H1 (cell line): ENCODE results near the gene GJB6. TPM values are rescaled to one million over a fixed set of nuclear protein-coding genes. Genes with fewer than 3 reads are reported as not detected.
A peak's percentile ranks its signal among the peaks of the same experiment; 100 is the strongest.

ENCODE experiments used
- CTCF ChIA-PET: fragments of 300-600 bp; sonication (Branson Sonifier 250); formaldehyde crosslinking; loops from one replicate; lab custom pipeline; 2021; ENCODE audit not compliant: partially characterized antibody; lab: Charles Lee
- POLR2A ChIA-PET: fragments of 300-600 bp; sonication (Branson Sonifier 250); formaldehyde crosslinking; loops from one replicate; lab custom pipeline; 2021; ENCODE audit warnings: inconsistent platforms; ENCODE audit not compliant: partially characterized antibody; lab: Charles Lee
- DNase-seq, 2 experiments: peaks; one replicate each; pipeline versions ENCODE4 v3.0.0 to v3.0.0-alpha.2; 2010 to 2022; ENCODE audit warnings: low spot score in 2 of 2, low read depth in 1 of 2, mixed read lengths in 1 of 2
- FAIRE-seq: peaks from 2 replicates; lab custom pipeline; 2011; peaks lifted over from hg19 to GRCh38; lab: Jason Lieb, UNC
- H2AFZ ChIP-seq: 2 replicates; pipeline ENCODE4 v1.8.1; 2012; ENCODE audit warnings: low read length, inconsistent platforms
- H2AK5ac ChIP-seq: 2 replicates; pipeline ENCODE4 v1.6.1; 2013; ENCODE audit warnings: low read depth, low read length
- H2BK120ac ChIP-seq: replicated peaks from 2 replicates; pipeline ENCODE3; 2013; ENCODE audit warnings: low read depth, low read length, inconsistent platforms
- H2BK12ac ChIP-seq: 2 replicates; pipeline ENCODE4 v1.6.1; 2013; ENCODE audit warnings: low read depth, low read length
- H2BK15ac ChIP-seq: 2 replicates; pipeline ENCODE4 v1.6.1; 2013; ENCODE audit warnings: low read length
- H2BK20ac ChIP-seq: 2 replicates; pipeline ENCODE4 v1.6.1; 2013; ENCODE audit warnings: low read length
- H2BK5ac ChIP-seq: 2 replicates; pipeline ENCODE4 v1.6.1; 2013; ENCODE audit warnings: low read depth, low read length
- H3K14ac ChIP-seq: 2 replicates; pipeline ENCODE4 v1.6.1; 2013; ENCODE audit warnings: inconsistent platforms; ENCODE audit not compliant: insufficient read length
- H3K18ac ChIP-seq: 2 replicates; pipeline ENCODE4 v1.6.1; 2013; ENCODE audit warnings: low read length; ENCODE audit errors: extremely low read depth
- H3K23ac ChIP-seq: 2 replicates; pipeline ENCODE4 v1.6.1; 2013; ENCODE audit warnings: inconsistent platforms; ENCODE audit not compliant: insufficient read length
- H3K23me2 ChIP-seq: 2 replicates; pipeline ENCODE4 v1.6.1; 2013; ENCODE audit warnings: low read depth, low read length
- H3K27ac ChIP-seq: 2 replicates; pipeline ENCODE4 v1.6.1; 2011; ENCODE audit warnings: low read depth, low read length, inconsistent platforms
- H3K27me3 ChIP-seq, 4 experiments: replicated peaks in 1 of 4; 1 replicate in 1 of 4; 2 replicates in 3 of 4; pipeline versions ENCODE4 v1.6.1 to v1.8.1; 2011 to 2013; ENCODE audit warnings: low read length in 3 of 4, mild to moderate bottlenecking in 3 of 4, inconsistent platforms in 2 of 4, mixed read lengths in 2 of 4, moderate library complexity in 1 of 4; ENCODE audit not compliant: control insufficient read depth in 3 of 4, insufficient read depth in 3 of 4; ENCODE audit errors: extremely low read depth in 1 of 4
- H3K36me3 ChIP-seq, 4 experiments: 2 replicates each; pipeline versions ENCODE4 v1.6.1 to v1.8.1; 2011 to 2013; ENCODE audit warnings: mild to moderate bottlenecking in 4 of 4, low read length in 3 of 4, moderate library complexity in 2 of 4, control low read depth in 1 of 4, inconsistent platforms in 1 of 4; ENCODE audit not compliant: insufficient read depth in 4 of 4, control insufficient read depth in 2 of 4
- H3K4ac ChIP-seq: replicated peaks from 2 replicates; pipeline ENCODE3; 2013; ENCODE audit warnings: low read length, low read depth, mixed read lengths, inconsistent platforms; ENCODE audit not compliant: insufficient read length
- H3K4me1 ChIP-seq, 4 experiments: replicated peaks in 1 of 4; 1 replicate in 1 of 4; 2 replicates in 3 of 4; pipeline versions ENCODE4 v1.6.1 to v1.8.1; 2011 to 2013; ENCODE audit warnings: low read length in 3 of 4, inconsistent platforms in 2 of 4, mixed read lengths in 1 of 4; ENCODE audit not compliant: insufficient read depth in 4 of 4, control insufficient read depth in 3 of 4
- H3K4me2 ChIP-seq, 2 experiments: 2 replicates each; pipeline versions ENCODE4 v1.6.1 to v1.8.1; 2011 to 2013; ENCODE audit warnings: low read depth in 2 of 2, low read length in 2 of 2, control low read depth in 1 of 2, inconsistent platforms in 1 of 2, mild to moderate bottlenecking in 1 of 2; ENCODE audit not compliant: insufficient read depth in 1 of 2
- H3K4me3 ChIP-seq, 4 experiments: fragments of 200-600, 300-600 bp in 1 of 4; sonication (generic), shearing (Covaris generic), sonication (Bioruptor Twin) in 1 of 4; 2 replicates each; pipeline versions ENCODE4 v1.5.1 to v1.8.1; 2011 to 2016; ENCODE audit warnings: low read length in 4 of 4, low read depth in 3 of 4, control low read depth in 2 of 4, inconsistent platforms in 2 of 4, mild to moderate bottlenecking in 2 of 4, mixed read lengths in 1 of 4, moderate library complexity in 1 of 4; ENCODE audit not compliant: insufficient read depth in 2 of 4; ENCODE audit errors: extremely low read depth in 1 of 4
- H3K56ac ChIP-seq: replicated peaks from 2 replicates; pipeline ENCODE3; 2013; ENCODE audit warnings: low read depth, mild to moderate bottlenecking, mixed read lengths, low read length, inconsistent platforms; ENCODE audit not compliant: insufficient read length
- H3K79me1 ChIP-seq: 2 replicates; pipeline ENCODE4 v1.6.1; 2013; ENCODE audit warnings: low read depth, low read length, control low read depth
- H3K79me2 ChIP-seq, 2 experiments: 2 replicates each; pipeline versions ENCODE4 v1.6.1 to v1.8.1; 2012 to 2013; ENCODE audit warnings: low read length in 2 of 2, mild to moderate bottlenecking in 2 of 2, inconsistent platforms in 1 of 2; ENCODE audit not compliant: insufficient read depth in 2 of 2, control insufficient read depth in 1 of 2
- H3K9ac ChIP-seq, 4 experiments: replicated peaks in 1 of 4; 1 replicate in 1 of 4; 2 replicates in 3 of 4; pipeline versions ENCODE4 v1.6.1 to v1.8.1; 2011 to 2013; ENCODE audit warnings: low read depth in 3 of 4, low read length in 3 of 4, control low read depth in 2 of 4, mild to moderate bottlenecking in 2 of 4, moderate library complexity in 2 of 4, inconsistent platforms in 1 of 4; ENCODE audit errors: extremely low read depth in 1 of 4
- H3K9me3 ChIP-seq, 2 experiments: 2 replicates each; pipeline versions ENCODE4 v1.6.1 to v1.8.1; 2012 to 2013; ENCODE audit warnings: mild to moderate bottlenecking in 2 of 2, moderate library complexity in 2 of 2, control low read depth in 1 of 2, inconsistent platforms in 1 of 2, low read depth in 1 of 2, low read length in 1 of 2, mixed read lengths in 1 of 2; ENCODE audit not compliant: insufficient read depth in 2 of 2
- H4K20me1 ChIP-seq, 2 experiments: replicated peaks in 1 of 2; 2 replicates each; pipeline versions ENCODE3 to v1.8.1; 2011 to 2013; ENCODE audit warnings: inconsistent platforms in 2 of 2, low read length in 2 of 2, mild to moderate bottlenecking in 1 of 2; ENCODE audit not compliant: insufficient read depth in 2 of 2, control insufficient read depth in 1 of 2
- H4K5ac ChIP-seq: 2 replicates; pipeline ENCODE4 v1.6.1; 2013; ENCODE audit warnings: low read length, low read depth, mixed read lengths, inconsistent platforms; ENCODE audit not compliant: insufficient read length
- H4K8ac ChIP-seq: 2 replicates; pipeline ENCODE4 v1.8.0; 2013; ENCODE audit warnings: mild to moderate bottlenecking, moderate library complexity, low read length, inconsistent platforms; ENCODE audit not compliant: insufficient read depth; ENCODE audit errors: extremely low read depth
- H4K91ac ChIP-seq: replicated peaks from 2 replicates; pipeline ENCODE3; 2013; ENCODE audit warnings: low read length, mixed read lengths, inconsistent platforms; ENCODE audit not compliant: insufficient read length
- CREB1 ChIP-seq: IDR thresholded peaks from 2 replicates; pipeline ENCODE4 v1.6.1; 2012; ENCODE audit warnings: inconsistent platforms
- POU5F1 ChIP-seq: IDR thresholded peaks from 2 replicates; pipeline ENCODE4 v1.6.1; 2011; ENCODE audit warnings: low read depth, mild to moderate bottlenecking, low read length, moderate library complexity
- RAD21 ChIP-seq, 2 experiments: IDR thresholded peaks in 1 of 2; conservative IDR thresholded peaks in 1 of 2; 2 replicates each; pipeline ENCODE4 v1.6.1; 2011; ENCODE audit warnings: low read depth in 2 of 2, low read length in 2 of 2, improper control_type of control experiment in 1 of 2, inconsistent platforms in 1 of 2, mild to moderate bottlenecking in 1 of 2, moderate library complexity in 1 of 2
- SRF ChIP-seq: IDR thresholded peaks from 2 replicates; pipeline ENCODE4 v1.6.1; 2011; ENCODE audit warnings: mild to moderate bottlenecking, low read depth, low read length, moderate library complexity
- WGBS, 2 experiments: shearing (Covaris generic) in 1 of 2; methylation state at CpG; one replicate each; pipeline versions ENCODE4 v1.1.6 to v1.1.7; 2013 to 2015; ENCODE audit warnings: low lambda C conversion rate in 2 of 2, mixed read lengths in 2 of 2, inconsistent platforms in 1 of 2, low coverage in 1 of 2, missing lambda C conversion rate in 1 of 2; ENCODE audit not compliant: insufficient replicate concordance in 2 of 2, insufficient coverage in 1 of 2, insufficient read length in 1 of 2; ENCODE audit errors: extremely low coverage in 1 of 2, missing lambda C conversion rate in 1 of 2; 5-methylcytosine and 5-hydroxymethylcytosine counted together
- polyA plus RNA-seq, 7 experiments: library from polyadenylated mRNA; depleted of rRNA in 3 of 7; stranded (reverse) in 5 of 7; unstranded in 2 of 7; fragments of >200 nt in 5 of 7; fragments of 200-250 nt in 2 of 7; gene quantifications; 1 replicate in 5 of 7; 2 replicates in 1 of 7; 4 replicates in 1 of 7; pipeline versions ENCODE4 v1.2.1 to v1.2.3, GENCODE V29; 2011 to 2013; ENCODE audit warnings: missing spikeins in 2 of 7, mixed read lengths in 2 of 7
- total RNA-seq: library from RNA; stranded (reverse); fragmentation: NEBNext Ultra II Directional; extraction: Animal tissue kit (Norgen Biotek cat#: 25700); gene quantifications from 2 replicates; pipeline ENCODE4 v1.2.1, GENCODE V29; 2021
- TF ChIP-seq, protein P1 (sequence below): IDR thresholded peaks from 2 replicates; pipeline ENCODE4 v1.6.1; 2012; ENCODE audit warnings: inconsistent platforms
- TF ChIP-seq, protein P2 (sequence below), 3 experiments: IDR thresholded peaks; 1 replicate in 2 of 3; 2 replicates in 1 of 3; pipeline versions ENCODE4 v1.5.1 to v1.6.1; 2011; ENCODE audit warnings: low read length in 3 of 3, mild to moderate bottlenecking in 3 of 3, inconsistent platforms in 2 of 3, low read depth in 1 of 3, moderate library complexity in 1 of 3; ENCODE audit not compliant: insufficient read depth in 1 of 3; ENCODE audit errors: control extremely low read depth in 1 of 3

GJB6 gene
- total and polyA plus RNA-seq, 2 of the 8 experiments (the other 6 are each of a cell fraction or from before 2014, with no cell fraction given) = not detected

DNA sequence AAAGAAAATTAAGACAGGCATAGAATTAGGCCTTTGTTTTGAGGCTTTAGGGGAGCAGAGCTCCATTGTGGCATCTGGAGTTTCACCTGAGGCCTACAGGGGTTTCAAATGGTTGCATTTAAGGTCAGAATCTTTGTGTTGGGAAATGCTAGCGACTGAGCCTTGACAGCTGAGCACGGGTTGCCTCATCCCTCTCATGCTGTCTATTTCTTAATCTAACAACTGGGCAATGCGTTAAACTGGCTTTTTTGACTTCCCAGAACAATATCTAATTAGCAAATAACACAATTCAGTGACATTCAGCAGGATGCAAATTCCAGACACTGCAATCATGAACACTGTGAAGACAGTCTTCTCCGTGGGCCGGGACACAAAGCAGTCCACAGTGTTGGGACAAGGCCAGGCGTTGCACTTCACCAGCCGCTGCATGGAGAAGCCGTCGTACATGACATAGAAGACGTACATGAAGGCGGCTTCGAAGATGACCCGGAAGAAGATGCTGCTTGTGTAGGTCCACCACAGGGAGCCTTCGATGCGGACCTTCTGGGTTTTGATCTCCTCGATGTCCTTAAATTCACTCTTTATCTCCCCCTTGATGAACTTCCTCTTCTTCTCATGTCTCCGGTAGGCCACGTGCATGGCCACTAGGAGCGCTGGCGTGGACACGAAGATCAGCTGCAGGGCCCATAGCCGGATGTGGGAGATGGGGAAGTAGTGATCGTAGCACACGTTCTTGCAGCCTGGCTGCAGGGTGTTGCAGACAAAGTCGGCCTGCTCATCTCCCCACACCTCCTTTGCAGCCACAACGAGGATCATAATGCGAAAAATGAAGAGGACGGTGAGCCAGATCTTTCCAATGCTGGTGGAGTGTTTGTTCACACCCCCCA is 43.2 kb downstream of the GJB6 start:
- POLR2A ChIA-PET = no interaction called here
- DNase-seq = peak in 1 of 2 experiments; percentile 56

More for the DNA sequence above, 43.2 kb downstream of the GJB6 start:
- H2AFZ ChIP-seq = no peak overlapping the region
- H3K9ac ChIP-seq = no peak overlapping the region
- no peak overlapping the region for H3K14ac ChIP-seq
- WGBS, 2 experiments = 84% methylated on average over 28 of the region's 28 CpGs; no CpG with 5 or more reads in 1 of the 2 experiments
- H3K79me1 ChIP-seq = no peaks in the 10 kb centered on the region; the same call in 1 of the 2 replicates
- no peaks in the 10 kb centered on the region for H3K9me3 ChIP-seq
- peaks cover 0 to 9% (median 2%) of the 10 kb centered on the region in 4 experiments; a peak in 5 of 7 replicates for H3K4me1 ChIP-seq
- H3K4me2 ChIP-seq = no peak overlapping the region
- H3K36me3 ChIP-seq = no peaks in the 10 kb centered on the region; a peak in 1 of 8 replicates
- no peak overlapping the region for H3K4ac ChIP-seq
- no peak overlapping the region for H4K91ac ChIP-seq
- no peak overlapping the region for H2BK12ac ChIP-seq
- no peaks in the 10 kb centered on the region for H3K79me2 ChIP-seq
- peaks cover 6% of the 10 kb centered on the region; the same call in 1 of the 2 replicates for H3K23me2 ChIP-seq
- H3K18ac ChIP-seq = no peak overlapping the region
- no peak overlapping the region for H2AK5ac ChIP-seq
- H2BK120ac ChIP-seq = no peak overlapping the region
- no peak overlapping the region for H4K5ac ChIP-seq
- no peak for TF ChIP-seq SRF
- TF ChIP-seq CREB1 = 0 out of 2 replicates have a peak, but pooled peaks have one; percentile 12
- TF ChIP-seq RAD21 (IDR thresholded peaks at IDR 0.05 in 1 of 2, conservative IDR thresholded peaks at IDR 0.05 in 1 of 2; ENCODE audit: low read depth in 2 of 2, low read length in 2 of 2) = peak; percentile 26 to 43; a peak in 3 of 4 replicates
- TF ChIP-seq, protein P1, sequence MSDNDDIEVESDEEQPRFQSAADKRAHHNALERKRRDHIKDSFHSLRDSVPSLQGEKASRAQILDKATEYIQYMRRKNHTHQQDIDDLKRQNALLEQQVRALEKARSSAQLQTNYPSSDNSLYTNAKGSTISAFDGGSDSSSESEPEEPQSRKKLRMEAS = peak; percentile 37; the same call in 1 of the 2 replicates
- TF ChIP-seq, protein P2, sequence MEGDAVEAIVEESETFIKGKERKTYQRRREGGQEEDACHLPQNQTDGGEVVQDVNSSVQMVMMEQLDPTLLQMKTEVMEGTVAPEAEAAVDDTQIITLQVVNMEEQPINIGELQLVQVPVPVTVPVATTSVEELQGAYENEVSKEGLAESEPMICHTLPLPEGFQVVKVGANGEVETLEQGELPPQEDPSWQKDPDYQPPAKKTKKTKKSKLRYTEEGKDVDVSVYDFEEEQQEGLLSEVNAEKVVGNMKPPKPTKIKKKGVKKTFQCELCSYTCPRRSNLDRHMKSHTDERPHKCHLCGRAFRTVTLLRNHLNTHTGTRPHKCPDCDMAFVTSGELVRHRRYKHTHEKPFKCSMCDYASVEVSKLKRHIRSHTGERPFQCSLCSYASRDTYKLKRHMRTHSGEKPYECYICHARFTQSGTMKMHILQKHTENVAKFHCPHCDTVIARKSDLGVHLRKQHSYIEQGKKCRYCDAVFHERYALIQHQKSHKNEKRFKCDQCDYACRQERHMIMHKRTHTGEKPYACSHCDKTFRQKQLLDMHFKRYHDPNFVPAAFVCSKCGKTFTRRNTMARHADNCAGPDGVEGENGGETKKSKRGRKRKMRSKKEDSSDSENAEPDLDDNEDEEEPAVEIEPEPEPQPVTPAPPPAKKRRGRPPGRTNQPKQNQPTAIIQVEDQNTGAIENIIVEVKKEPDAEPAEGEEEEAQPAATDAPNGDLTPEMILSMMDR (IDR thresholded peaks at IDR 0.05; ENCODE audit: control extremely low read depth in 1 of 3, insufficient read depth in 1 of 3, low read depth in 1 of 3, low read length in 3 of 3) = peak; percentile 64 to 69 (median 66)
- TF ChIP-seq POU5F1 = no peak
- H2BK15ac ChIP-seq = no peak overlapping the region
- H2BK5ac ChIP-seq = no peak overlapping the region
- H3K27ac ChIP-seq = no peak overlapping the region
- no peak overlapping the region for H4K8ac ChIP-seq
- no peak overlapping the region for H3K23ac ChIP-seq
- no peak overlapping the region for H3K4me3 ChIP-seq
- H3K27me3 ChIP-seq = peaks cover 37 to 52% (median 51%) of the 10 kb centered on the region in 4 experiments
- FAIRE-seq = peak; percentile 28
- peaks cover 0 to 3% of the 10 kb centered on the region in 2 experiments for H4K20me1 ChIP-seq
- CTCF ChIA-PET = interaction anchor here (0.6 to 1.9 kb wide), 5 partner anchors 7 to 300 kb away, joined by 3 to 8 read pairs (median 3); no protein-coding TSS in a partner anchor
- no peak overlapping the region for H2BK20ac ChIP-seq
- H3K56ac ChIP-seq = no peak overlapping the region
